ENCODE data around the gene ORC2.
A peak's percentile ranks its signal among the peaks of the same experiment; 100 is the strongest.
"Not testable (repeated sequence)": the region's sequence is repeated elsewhere in the genome, so short reads cannot be mapped to it uniquely, and the experiment has no call there.

Gene ORC2

GRCh38 chr2:200963124-200963917 lies at the start of gene ORC2:
Gene ORC2 (minus strand): TSS chr2:200963660. CDS start chr2:200958123, 5,537 bp downstream.
- FAIRE-seq (peak; percentile 55), DNase-seq (ENCODE audit: insufficient read length, low spot score) (peak; percentile 93)

GRCh38 chr2:201008296-201008829 lies 44.9 kb upstream of the ORC2 start:
- FAIRE-seq, result no peak
- no peak for DNase-seq (ENCODE audit: insufficient read length, low spot score)

- no peak for FAIRE-seq
- no peak for DNase-seq (ENCODE audit: insufficient read length, low spot score)
Measured at GRCh38 chr2:201007584-201007998, 44.1 kb upstream of the ORC2 start.

GRCh38 chr2:201006704-201007103 lies 43.2 kb upstream of the ORC2 start:
- no peak for FAIRE-seq

GRCh38 chr2:201004370-201004769 lies 40.9 kb upstream of the ORC2 start:
- no peak for DNase-seq (ENCODE audit: insufficient read length, low spot score)

More at GRCh38 chr2:201006704-201007103, 43.2 kb upstream of the ORC2 start:
- no peak for DNase-seq (ENCODE audit: insufficient read length, low spot score)

GRCh38 chr2:200993097-200993496 lies 29.6 kb upstream of the ORC2 start:
- DNase-seq (ENCODE audit: insufficient read length, low spot score) (no peak), FAIRE-seq (no peak)

More at GRCh38 chr2:201004370-201004769, 40.9 kb upstream of the ORC2 start:
- FAIRE-seq, result no peak

- no peak for FAIRE-seq
Measured at GRCh38 chr2:200987137-200987536, 23.7 kb upstream of the ORC2 start.

GRCh38 chr2:200985799-200986198 lies 22.3 kb upstream of the ORC2 start:
- FAIRE-seq (no peak), DNase-seq (ENCODE audit: insufficient read length, low spot score) (no peak)

More at GRCh38 chr2:200987137-200987536, 23.7 kb upstream of the ORC2 start:
- no peak for DNase-seq (ENCODE audit: insufficient read length, low spot score)

- DNase-seq (ENCODE audit: insufficient read length, low spot score) (no peak), FAIRE-seq (no peak)
Measured at GRCh38 chr2:200976710-200977109, 13.2 kb upstream of the ORC2 start.

- DNase-seq (ENCODE audit: insufficient read length, low spot score), result no peak
- no peak for FAIRE-seq
Measured at GRCh38 chr2:200975672-200976071, 12.2 kb upstream of the ORC2 start.

GRCh38 chr2:200970057-200970456 lies 6.6 kb upstream of the ORC2 start:
- not testable (repeated sequence) for DNase-seq (ENCODE audit: insufficient read length, low spot score); FAIRE-seq

- FAIRE-seq (no peak), DNase-seq (ENCODE audit: insufficient read length, low spot score) (no peak)
Measured at GRCh38 chr2:200968735-200969134, 5.3 kb upstream of the ORC2 start.

- no peak for DNase-seq (ENCODE audit: insufficient read length, low spot score)
- FAIRE-seq, result no peak
Measured at GRCh38 chr2:200968162-200968561, 4.7 kb upstream of the ORC2 start.

GRCh38 chr2:200966770-200967169 lies 3.3 kb upstream of the ORC2 start:
- FAIRE-seq, result no peak

GRCh38 chr2:200964498-200964897 lies 1.0 kb upstream of the ORC2 start:
- FAIRE-seq, result no peak
- no peak for DNase-seq (ENCODE audit: insufficient read length, low spot score)

More at GRCh38 chr2:200966770-200967169, 3.3 kb upstream of the ORC2 start:
- DNase-seq (ENCODE audit: insufficient read length, low spot score), result peak; percentile 63

GRCh38 chr2:200963918-200964252 lies 425 bp upstream of the ORC2 start:
- not testable (repeated sequence) for DNase-seq (ENCODE audit: insufficient read length, low spot score); FAIRE-seq

- DNase-seq (ENCODE audit: insufficient read length, low spot score) (no peak), FAIRE-seq (no peak)
Measured at GRCh38 chr2:200962811-200963123, 693 bp downstream of the ORC2 start.

GRCh38 chr2:200961674-200962073 lies 1.8 kb downstream of the ORC2 start:
- FAIRE-seq (no peak), DNase-seq (ENCODE audit: insufficient read length, low spot score) (no peak)

- no peak for DNase-seq (ENCODE audit: insufficient read length, low spot score)
- no peak for FAIRE-seq
Measured at GRCh38 chr2:200950378-200950777, 13.1 kb downstream of the ORC2 start.

GRCh38 chr2:200945395-200945729 lies 18.1 kb downstream of the ORC2 start:
- FAIRE-seq, result no peak
- no peak for DNase-seq (ENCODE audit: insufficient read length, low spot score)

- DNase-seq (ENCODE audit: insufficient read length, low spot score) (peak; percentile 42), FAIRE-seq (no peak)
Measured at GRCh38 chr2:200944467-200945394, 18.7 kb downstream of the ORC2 start.
